Stimulated activated CD4-positive, alpha-beta T cell treated with anti-CD3 and anti-CD28 coated beads, TNF-alpha, amount 100 ng/mL, for 4 hours (primary cell): Measurements from ENCODE around the gene NAA11.

Source experiments
- DNase-seq, 3 experiments: peaks; one replicate each; pipeline ENCODE4 v3.0.0-alpha.2; 2020; ENCODE audit warnings: low read depth in 3 of 3

The NAA11 gene

DNA sequence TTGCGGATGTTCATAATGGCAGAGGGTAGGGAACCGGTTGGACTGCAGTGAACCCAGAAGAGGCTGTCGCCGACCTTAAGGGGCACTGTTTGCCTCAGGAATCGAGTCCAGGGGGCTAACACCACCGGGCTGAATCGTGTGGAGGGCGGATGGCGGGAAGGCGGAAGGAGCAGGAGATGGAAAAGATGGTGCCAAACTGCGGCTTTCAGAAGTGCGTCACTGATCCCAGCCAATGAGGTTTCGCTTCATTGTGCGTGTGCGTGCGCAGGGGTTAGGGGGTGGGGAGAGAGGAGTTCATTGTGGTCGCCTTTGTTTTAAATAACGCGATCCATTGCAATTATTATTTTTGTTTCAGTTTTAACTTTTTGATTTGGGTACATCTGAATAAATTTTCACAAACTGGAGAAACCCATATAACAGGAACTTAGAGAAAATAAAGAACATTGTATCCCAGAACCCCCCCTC lies at the start of gene NAA11:
Gene NAA11, minus strand, starts transcription at position 198 of the 465 bp plus-strand sequence. Its CDS starts 184 bp downstream, at position 14.
- no peak for DNase-seq

DNA sequence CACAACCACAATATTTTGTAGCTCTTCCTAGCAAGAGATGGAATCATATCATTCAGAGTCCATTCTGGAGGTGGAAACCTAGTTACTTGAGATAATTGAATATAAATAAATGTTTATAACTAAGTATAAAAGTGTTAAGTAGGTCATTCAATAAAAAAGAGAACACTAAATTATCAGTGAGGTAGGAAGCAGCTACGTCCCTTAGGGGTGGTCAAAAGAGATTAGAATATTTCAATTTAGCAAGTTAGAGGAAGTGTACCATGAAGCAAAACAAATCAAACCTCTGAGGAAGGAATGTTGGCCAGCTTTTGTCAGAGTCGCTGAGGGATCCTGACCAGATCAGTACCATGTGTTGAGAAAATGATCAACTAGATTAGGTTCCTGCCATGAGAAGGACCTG lies 44.2 kb upstream of the NAA11 start:
- DNase-seq, result no peak

DNA sequence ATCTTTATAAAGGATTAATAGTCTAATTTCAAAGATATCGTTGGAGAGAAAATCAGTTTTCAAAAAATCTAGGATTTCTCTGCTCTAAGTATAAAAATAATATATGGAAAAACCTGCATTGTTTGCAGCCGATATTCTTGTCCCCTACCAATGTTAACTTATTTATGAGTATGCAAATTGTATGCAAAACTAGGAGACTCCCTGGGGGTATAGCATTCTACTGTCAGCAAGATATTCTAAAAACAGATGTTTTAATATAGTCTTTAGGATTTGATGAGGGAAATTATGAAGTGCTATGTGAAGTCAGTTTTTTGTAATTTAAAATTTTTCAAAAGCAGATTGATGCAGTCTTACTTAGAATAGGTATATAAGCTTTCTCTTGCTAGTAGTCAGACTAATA lies 41.2 kb upstream of the NAA11 start:
- DNase-seq, result no peak

DNA sequence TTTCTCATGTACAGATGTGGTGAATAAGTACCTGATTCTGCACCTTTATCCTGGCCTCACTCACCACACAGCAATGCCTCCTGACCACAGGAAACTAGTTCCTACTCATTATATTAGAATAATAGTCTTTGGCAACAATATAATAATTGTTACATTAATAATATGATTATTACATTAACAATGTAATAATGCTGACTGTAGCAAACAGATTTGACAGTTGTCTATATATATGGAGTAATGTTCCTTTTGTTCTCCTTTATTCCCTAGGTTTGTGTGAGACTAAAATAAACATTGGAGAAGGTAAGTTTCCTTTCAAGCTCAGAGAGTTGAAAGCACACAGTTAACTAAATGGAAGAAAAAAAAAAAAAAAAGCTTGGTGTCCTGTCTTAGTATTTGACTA lies 40.6 kb upstream of the NAA11 start:
- DNase-seq, result no peak

DNA sequence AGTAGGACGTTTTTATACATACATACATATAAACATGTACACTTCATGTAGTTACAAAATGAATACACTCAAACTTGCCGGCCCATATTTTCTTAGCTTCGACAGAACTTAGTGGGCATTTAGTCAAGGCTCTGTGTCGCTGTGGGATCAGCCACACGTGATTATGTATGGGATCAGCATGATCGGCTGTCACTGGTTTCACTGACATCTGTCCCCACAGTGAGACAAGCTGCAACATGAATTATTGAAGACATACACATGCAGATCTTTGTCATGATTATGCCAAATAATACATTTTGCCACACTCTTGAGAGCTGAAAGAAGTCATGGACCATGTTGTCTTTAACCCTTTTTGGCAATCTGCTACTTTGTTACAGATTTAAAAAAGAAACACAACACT lies 38.2 kb upstream of the NAA11 start:
- DNase-seq, result no peak

DNA sequence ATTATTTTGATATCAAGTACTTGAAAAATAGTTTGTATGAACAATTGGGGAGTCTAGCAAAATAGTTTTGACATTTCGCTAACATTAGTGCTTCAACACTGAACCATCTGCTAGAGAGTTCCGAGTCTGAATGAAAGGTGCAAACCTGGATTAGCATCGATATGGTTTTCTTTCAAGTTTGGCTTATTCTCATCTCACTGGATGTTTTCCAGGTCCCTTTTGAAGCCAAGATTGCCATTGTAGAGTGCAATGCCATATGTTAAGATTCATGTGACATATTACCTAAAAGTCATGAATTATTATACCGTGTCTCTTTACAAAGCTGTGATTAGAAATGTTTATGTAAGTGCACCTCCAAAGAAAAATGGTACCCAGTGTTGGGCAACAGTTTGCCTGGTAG lies 36.8 kb upstream of the NAA11 start:
- no peak for DNase-seq

DNA sequence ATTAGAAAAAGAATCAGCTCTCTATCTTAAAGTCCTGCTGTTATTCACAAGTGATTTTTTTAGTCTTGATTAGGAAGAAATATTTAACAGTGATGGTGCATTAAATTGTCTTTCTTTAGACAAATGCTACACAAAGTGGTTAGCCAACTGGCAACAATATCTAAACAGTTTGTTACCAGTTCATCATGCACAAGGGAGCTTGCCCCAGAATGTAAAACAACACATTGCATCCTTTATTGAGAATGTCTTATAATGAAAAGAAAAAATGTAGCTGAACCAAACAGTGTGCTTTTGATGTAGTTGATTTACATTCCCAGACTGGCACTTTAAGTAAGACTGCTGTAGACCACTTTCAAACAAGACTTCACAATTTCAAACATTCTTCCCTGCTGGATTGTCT lies 34.1 kb upstream of the NAA11 start:
- no peak for DNase-seq

DNA sequence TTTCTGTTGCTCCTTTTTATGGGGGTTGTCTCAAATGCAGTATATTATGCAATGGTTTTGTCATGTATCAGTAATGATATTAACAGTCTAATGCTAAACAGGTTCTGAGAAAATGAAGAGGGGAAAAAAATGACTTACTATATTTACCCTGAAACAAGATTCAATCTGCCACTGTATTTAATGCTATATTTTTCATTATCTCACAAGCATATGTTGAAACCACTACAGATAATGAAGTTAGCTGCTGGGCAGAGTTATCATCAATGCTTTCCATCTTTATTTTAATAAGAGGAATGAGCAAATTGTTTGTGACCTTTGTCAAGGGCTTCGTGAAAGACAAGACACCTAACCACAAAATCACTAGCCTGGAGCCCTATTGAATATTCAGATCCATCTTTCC lies 32.6 kb upstream of the NAA11 start:
- DNase-seq, result no peak

DNA sequence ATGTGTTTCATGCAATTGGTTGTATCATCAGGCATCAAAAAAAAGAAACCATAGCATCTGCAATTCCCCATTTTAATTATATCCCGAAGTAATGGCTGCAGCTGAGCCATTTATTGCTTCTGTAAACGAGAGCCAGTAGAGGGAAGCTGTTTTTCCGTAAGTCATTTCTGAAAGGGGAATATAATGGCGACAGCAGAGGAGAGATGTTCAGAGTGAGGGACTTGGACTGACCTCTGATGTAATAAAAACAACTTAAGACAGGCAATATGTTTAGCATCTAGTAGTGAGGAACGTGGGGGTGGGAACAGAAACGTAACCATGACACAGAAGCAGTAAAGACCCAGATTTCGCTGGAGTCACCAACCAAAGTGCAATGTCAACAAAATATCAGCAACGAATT lies 31.5 kb upstream of the NAA11 start:
- no peak for DNase-seq

DNA sequence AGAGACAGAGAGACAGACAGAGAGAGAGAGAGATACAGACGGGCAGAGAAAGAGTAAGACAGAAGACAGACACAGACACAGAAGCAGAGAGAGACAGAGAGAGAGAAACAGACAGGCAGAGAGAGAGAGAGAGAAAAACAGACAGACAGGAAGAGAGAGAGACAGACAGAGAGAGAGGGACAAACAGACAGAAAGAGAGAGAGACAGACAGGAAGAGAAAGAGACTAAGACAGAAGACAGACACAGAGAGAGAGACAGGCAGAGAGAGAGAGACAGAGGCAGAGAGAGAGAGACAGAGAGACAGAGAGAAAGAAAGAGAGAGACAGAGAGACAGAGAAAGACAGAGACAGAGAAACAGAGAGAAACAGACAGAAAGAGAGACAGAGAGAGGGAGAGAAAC lies 27.2 kb upstream of the NAA11 start:
- DNase-seq, result no peak

DNA sequence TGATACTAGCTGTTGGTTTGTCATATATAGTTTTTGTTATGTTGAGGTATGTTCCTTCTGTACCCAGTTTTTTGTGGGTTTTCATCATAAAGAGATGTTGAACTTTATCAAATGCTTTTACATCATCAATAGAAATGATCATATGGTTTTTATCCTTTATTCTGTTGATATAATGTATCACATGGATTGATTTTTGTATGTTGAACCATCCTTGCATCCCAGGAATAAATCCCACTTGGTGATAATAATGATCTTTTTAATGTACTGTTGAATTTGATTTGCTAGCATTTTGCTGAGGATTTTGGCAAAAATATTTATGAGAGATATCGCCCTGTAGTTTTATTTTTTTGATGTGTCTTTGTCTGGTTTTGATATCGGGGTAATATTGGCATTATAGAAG lies 22.5 kb upstream of the NAA11 start:
- DNase-seq, result no peak

DNA sequence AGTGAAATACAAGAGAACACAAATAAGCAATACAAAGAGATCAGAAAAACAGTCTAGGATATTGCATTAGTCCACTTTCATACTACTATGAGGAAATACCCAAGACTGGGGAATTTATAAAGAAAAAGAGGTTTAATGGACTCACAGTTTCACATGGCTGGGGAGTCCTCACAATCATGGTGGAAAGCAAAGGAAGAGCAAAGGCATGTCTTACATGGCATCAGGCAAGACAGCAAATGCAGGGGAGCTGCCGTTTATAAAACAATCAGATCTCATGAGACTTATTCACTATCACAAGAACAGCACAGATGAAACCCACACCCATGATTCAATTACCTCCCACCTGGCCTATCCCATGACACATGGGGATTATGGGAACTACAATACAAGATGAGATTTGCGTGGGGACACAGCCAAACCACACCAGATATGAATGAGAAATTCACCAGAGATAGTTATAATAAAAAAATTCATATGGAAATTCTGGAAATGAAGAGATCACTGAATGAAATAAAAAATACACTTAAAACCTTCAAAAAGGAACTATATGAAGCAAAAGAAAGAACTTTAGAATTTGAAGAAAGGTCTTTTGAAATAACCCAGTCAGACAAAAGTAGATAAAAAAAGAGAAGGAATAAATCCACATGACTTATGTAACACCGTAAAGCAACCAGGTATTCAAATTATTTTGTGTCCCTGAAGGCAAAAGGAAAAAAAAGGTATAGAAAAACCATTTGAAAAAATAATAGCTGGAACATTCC lies 16.2 kb upstream of the NAA11 start:
- DNase-seq, result no peak

DNA sequence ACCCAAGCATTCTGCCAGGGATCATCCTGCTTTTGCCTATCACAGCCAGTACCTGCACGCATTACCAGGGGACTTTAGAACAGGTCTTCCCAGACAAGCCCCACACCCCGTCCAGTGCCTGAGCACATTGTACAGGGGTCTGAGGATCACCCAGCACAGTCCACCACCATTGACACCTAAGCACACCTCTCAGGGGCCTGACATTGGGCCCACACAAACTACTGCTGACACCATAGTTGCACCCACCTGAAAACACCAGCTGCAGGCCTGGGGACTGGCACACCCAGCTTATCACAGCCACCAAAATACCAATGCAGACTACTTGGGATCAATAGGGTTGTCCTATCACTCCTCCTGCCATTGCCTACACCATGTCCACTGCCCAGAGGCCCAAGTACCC lies 14.7 kb upstream of the NAA11 start:
- DNase-seq, result no peak

DNA sequence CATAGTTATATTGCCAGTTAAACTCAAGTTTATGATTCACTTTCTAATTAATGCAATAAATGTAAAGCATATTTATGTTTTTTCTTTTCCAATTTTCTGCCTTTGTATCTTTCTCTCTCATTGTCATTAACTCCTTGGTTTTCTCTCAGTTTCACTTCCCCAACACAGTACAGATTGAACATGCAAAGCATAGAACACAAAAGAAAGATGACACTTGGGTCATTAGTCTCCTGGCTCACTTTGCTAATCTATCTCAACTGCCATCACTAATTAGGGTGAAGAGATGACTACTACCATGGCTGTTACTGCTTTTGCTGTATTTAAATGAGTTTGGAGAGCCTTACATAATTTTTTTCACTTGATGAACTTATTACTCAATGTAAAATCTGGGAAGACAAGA lies 12.3 kb upstream of the NAA11 start:
- DNase-seq, result no peak

DNA sequence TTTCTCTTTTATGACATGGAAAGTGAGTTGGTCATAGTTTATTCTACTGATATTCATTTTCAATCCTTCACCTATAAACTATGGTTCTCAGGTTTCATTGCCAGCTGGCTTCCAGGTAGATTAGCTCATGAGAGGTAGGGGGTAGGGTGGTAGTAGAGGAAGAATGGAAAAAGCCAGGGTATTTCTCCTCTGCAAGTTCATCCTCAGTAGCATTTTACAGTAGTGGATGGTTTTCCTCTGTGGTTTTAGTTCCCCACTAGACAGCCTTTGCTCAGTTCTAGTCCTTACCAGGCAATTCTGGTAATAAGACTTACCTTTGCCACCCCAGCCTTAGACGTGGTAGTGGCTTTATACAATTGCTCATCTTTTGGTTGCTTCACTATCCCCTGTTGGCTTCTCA lies 8.9 kb upstream of the NAA11 start:
- no peak for DNase-seq

DNA sequence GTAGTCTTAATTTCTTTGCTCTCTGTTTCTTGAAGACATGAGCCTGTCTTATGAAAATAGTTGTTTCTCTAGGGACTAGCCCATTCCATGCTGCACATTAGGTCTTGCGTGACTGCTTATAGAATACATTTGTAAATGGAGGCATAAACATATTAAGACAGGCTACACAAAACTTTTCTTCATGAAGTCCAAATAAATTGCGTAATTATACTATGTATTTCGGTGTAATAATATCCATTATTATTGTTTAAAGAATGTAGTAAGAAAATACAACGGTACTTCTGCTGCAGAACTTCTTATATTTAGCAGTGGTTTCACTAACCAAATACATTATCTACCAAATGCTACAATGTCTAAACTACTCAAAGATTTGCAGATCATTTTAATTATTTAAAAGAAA lies 8.5 kb upstream of the NAA11 start:
- no peak for DNase-seq

DNA sequence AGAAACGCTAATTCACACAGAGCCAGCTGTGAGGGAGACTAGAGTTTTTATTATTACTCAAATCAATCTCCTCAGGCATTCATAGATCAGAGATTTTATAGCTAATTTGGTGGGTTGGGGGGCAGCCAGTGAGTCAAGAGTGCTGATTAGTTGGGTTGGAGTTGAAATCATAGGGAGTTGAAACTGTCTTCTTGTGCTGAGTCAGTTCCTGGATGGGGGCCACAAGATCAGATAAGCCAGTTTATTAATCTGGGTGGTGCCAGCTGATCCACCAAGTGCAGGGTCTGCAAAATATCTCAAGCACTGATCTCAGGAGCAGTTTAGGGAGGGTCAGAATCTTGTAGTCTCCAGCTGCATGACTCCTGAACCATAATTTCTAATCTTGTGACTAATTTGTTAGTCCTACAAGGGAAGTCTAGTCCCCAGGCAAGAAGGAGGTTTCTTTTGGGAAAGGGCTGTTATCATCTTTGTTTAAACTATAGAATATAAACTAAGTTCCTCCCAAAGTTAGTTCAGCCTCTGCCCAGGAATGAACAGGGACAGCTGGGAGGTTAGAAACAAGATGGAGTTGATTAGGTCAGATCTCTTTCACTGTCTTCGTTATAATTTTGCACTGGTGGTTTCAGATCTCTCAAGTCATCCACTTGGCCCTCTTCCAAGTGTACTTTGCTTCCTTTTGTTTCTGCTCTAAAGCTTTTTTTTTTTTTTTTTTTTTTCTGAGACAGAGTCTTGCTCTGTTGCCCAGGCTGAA lies 5.4 kb upstream of the NAA11 start:
- no peak for DNase-seq

DNA sequence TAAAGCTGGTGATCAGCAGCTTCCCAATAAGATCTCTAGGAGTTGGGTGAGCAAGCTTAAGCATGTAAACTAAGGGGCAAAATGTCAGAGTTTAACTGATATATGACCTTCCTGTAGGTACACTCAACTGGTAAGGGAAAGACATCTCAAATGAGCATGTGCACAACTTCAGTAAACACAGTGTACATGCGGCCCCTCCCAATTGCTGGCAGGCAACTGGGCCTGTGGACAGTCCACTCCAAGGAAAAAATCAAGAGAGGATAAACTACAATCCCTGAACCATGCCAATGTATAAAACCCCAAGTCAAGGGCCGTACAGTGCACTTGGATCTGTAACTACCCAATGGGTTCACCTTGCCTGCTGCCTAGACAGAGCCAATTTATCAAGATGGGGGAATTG lies 4.9 kb upstream of the NAA11 start:
- DNase-seq, result no peak

DNA sequence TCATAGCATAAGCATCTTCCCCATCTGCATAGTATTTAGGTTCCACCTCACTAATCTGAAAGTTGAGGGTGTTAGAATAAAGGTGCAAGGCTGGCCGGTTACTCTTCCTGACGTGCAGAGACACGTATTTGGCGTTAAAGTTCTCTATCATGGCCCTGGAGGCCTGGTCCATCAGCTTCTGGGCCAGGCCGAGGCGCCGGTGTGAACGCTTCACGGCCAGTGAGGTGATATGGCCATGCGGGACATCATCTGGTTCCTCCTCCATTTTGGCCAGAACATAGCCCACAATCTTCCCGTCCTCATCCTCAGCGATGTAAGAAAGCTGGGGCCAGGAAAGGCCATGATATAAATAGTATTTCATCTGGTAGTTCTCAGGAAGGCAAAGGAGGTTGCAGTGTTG lies 425 bp downstream of the NAA11 start:
- DNase-seq, result no peak

DNA sequence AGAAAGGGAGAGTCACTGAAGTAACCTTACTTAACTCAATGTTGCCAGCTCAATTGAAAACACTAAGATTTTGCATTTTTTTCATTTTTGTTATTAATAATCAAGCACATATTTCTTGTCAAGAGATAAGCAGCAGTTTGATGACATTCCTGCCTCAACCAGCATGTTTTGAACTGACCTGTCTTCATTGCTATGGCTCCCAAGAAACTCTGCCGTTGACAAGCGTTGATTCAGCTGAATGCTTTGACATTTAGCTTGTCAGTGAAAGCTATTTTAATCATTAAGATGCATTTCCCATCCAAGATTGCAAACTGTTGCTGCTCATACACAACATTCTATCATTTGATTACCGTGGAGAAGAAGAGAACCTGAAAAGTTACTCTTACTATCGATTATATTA lies 5.9 kb downstream of the NAA11 start:
- no peak for DNase-seq

DNA sequence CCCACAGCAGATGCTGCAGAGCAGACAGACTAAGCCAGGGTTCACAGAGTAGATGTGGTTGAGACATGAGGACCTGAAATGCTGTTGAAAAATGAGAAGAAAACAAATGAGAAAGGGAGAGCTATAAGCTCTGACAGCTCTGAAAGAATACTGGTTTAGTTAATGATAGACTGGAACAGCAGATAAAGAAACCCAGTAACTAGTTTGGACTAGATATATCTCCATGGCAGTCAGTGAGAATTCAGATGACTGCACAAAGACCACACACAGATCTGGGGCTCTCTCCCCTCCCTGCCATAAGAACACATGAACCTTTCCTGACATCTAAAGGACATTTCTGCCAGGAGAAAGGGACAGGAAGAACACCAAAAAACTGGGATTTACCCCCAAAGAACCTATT lies 8.2 kb downstream of the NAA11 start:
- no peak for DNase-seq

DNA sequence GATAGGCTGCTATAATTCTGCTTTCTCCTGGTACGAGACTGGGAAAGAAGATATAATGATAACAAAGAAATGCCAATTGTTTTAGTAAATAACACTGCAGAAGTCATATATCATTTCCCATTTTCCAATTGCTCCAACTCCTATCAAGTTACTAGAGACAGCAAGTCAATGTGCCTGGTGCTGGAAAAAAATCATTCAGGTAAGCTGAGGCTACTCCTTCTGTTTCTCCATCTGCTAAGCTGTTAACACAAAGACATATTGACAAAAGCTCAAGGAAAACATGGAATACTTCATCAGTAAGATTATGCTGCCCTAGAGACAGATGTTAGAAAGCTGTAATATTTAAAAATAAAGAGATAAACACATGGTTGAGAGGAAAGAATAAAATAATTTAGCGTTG lies 10.0 kb downstream of the NAA11 start:
- no peak for DNase-seq

DNA sequence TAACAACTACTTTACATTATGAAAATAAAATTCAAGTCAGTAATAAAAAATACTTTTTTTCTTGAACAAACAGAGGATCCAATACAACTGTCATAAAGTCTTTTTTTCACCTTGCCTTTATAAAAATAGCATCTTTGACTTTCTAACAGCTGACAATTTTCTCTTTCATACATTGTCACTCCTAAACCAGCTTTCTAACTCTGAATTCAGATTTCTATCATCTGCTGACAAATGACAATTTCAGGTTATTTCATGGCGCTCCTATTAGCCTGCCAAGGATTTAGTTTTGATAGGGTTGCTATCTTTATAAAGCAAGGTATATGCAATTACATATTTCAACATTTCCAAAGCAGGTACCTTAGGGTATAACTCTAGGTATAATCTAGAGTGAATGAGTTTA lies 14.6 kb downstream of the NAA11 start:
- DNase-seq, result no peak

DNA sequence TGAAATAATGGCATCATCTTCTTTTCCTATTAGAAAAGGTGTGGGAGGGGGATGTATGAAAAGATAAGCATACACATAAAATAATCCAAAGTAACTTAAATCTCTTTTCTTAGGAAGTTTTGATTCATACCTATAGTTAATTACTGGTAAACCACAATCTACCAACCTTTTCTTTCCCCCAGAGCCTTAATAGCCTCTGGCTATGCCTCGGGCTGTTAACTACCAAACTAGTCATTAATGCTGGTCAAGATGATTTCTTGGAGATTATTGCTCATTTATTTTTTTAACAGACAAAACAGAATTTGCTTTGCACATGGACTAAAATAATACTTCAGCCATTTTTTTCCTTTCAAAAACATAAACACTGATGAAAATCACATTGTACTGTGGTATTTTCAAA lies 16.9 kb downstream of the NAA11 start:
- DNase-seq, result no peak
